Stimulated activated CD4-positive, alpha-beta T cell treated with anti-CD3 and anti-CD28 coated beads, Interleukin-15, amount 100 ng/mL, for 1 hour (primary cell): ENCODE measurements around the gene YBEY.
"Not testable (repeated sequence)": the region's sequence is repeated elsewhere in the genome, so short reads cannot be mapped to it uniquely, and the experiment has no call there.

Source experiments
- DNase-seq, 2 donors: peaks; one replicate each; pipeline ENCODE4 v3.0.0-alpha.2; 2020; ENCODE audit warnings: low read depth in 1 of 2, low spot score in 1 of 2

The YBEY gene

DNA sequence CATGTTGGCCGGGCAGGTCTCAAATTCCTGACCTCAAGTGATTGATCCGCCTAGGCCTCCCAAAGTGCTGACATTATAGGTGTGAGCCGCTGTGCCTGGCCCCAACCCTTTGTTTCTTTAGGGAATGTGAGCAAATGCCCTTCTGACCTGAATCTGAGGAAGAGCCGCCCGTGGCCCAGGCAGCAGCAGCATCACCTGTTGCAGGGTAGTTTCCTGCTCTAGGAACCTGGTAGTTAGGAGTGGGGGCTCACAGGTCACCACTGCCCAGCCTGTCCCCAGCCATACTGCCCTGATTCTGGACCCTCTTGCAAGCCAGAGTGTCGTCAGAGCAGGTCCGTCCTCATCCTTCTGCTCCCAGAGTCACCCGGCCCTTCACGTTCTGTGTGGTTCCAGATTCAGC lies 13.0 kb downstream of the YBEY start:
- DNase-seq = no peak

DNA sequence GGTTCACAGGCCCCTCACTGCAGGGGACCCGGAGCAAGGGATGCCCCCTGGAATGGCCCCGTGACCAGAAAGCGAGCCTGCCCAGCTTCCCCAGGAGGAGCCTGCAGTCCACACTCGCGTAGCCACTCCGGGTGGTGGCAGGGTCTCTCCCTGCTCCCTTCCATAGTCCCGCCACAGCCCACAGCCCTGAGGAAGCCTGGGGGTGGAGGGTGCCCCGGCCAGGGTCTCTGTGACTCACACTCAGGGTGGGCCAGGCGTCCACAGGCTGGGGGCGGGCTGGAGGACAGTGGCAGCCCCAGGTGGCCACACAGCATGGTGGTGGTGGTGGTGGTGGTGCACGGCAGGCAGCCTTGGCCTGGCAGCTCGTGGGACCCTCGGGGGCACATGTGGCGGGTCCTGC lies 15.6 kb downstream of the YBEY start:
- no peak for DNase-seq

DNA sequence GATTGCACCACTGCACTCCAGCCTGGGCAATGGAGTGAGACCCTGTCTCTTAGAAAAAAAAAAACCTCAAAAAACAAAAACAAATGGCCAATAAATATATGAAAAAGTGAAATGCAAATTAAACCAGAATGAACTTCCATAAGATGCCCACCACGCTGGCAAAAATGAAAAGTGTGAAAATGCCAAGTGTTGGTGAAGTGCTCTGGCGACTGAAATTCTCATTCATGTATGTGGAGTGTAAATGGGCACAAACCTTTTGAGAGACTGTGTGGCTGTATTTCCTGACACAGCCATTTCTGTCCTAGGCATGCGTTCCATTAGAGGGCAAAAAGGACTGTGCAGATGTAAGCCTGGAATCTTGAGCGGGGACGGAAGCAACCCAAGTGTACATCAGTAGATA lies 18.3 kb downstream of the YBEY start:
- no peak for DNase-seq

GRCh38 chr21:46304955-46305354 lies 18.8 kb downstream of the YBEY start:
- DNase-seq = no peak

GRCh38 chr21:46307625-46308024 lies 21.5 kb downstream of the YBEY start:
- DNase-seq = no peak

GRCh38 chr21:46308431-46308830 lies 22.3 kb downstream of the YBEY start:
- DNase-seq = no peak

DNA sequence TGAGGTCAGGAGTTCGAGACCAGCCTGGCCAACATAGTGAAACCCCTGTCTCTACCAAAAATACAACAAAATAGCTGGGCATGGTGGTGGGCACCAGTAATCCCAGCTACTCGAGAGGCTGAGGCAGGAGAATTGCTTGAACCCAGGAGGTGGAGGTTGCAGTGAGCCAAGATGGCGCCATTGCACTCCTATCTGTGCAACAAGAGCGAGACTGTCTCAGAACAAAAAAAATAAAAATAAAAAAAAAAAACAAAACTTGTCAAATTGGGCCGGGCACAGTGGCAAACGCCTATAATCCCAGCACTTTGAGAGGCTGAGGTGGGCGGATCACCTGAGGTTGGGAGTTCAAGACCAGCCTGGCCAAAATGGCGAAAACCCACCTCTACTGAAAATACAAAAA lies 24.1 kb downstream of the YBEY start:
- not testable (repeated sequence) for DNase-seq

GRCh38 chr21:46311568-46311967 lies 25.4 kb downstream of the YBEY start:
- no peak for DNase-seq

DNA sequence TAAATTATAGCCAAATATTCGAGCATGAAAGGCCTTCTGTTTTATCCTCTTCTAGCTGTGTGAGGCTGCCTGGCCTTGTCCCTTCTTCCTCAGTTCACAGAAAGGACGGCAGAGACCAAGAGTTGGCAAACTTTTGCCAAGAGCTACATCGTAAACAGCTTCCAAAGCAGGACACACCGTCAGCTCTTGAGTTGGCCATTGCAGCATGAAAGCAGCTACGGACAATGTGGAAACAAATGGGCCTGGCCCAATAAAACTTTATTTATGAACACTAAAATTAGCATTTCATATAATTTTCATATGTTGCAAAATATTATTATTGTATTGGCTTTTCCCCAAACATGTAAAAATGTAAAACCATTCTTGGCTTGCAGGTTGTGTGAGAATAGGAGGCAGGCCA lies 26.8 kb downstream of the YBEY start:
- DNase-seq = no peak

- no peak for DNase-seq
Measured at GRCh38 chr21:46314441-46315020, 28.4 kb downstream of the YBEY start.

DNA sequence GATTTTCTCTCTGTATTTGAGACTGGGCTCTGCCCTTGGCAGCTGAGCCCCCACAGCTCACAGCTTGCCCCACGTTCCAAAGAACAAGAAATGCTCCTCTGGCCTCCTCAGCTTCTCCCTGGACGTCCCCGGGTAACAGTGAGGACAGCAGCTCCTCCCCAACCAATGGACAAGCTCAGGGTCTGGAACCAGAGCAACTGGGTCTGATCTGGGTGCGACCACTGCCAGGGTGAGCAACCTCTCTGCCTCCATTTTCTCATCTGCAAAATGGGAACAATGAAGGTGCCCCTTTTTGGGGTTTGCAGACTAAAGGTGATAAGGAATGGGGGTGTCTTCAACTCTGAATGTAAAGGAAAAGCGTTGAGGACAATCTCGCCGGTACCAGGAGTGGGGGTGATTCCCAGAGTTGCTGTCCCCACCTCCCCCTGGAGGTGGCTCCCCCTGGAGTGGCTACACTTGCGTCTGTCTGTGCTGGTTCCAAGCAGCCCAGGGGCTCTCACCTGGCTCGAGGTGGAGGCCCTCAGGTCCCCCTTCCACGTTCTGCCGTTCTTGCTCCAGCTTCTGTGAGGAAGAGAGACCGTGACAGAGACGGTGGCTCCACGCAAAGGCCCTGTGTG lies 30.7 kb downstream of the YBEY start:
- no peak for DNase-seq

DNA sequence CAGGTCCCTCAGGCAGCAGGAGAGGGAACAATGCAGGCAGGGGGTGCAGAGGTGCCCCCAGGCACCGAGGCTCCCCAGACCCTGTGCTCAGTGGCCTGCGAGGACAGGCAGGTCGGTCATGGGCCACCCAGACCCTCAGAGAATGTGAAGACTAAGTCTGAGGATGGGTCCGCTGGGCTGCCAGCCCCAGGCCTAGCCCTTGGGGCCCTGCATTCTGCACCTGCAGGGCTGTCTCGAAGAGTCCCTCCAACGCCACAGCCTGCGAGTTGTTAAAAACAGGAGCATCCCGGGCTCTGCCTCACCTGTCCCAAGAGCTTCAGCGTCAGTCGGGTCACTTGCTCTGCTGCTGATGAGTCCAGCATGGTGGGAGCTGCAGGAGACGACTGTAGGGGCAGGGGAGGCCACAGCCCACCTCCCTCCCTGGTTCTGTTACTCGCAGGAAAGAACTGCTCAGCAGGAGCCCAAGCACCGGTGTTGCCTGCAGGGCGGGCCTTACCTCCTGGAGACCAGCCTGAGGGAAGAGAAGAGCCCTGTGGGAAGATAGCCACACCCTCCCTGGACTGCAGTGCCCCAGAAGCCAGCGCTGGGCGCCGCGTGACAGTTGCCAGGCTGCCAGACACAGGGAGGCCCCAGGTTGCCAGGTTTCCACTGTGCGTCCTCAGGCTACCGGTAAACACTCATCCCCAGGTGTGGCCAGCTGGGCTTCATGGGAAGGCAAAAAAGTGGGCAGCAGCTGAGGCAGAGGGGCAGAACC lies 31.7 kb downstream of the YBEY start:
- DNase-seq = no peak

GRCh38 chr21:46318464-46318845 lies 32.3 kb downstream of the YBEY start:
- DNase-seq = no peak

GRCh38 chr21:46319186-46319585 lies 33.0 kb downstream of the YBEY start:
- no peak for DNase-seq

GRCh38 chr21:46320331-46320801 lies 34.2 kb downstream of the YBEY start:
- no peak for DNase-seq

DNA sequence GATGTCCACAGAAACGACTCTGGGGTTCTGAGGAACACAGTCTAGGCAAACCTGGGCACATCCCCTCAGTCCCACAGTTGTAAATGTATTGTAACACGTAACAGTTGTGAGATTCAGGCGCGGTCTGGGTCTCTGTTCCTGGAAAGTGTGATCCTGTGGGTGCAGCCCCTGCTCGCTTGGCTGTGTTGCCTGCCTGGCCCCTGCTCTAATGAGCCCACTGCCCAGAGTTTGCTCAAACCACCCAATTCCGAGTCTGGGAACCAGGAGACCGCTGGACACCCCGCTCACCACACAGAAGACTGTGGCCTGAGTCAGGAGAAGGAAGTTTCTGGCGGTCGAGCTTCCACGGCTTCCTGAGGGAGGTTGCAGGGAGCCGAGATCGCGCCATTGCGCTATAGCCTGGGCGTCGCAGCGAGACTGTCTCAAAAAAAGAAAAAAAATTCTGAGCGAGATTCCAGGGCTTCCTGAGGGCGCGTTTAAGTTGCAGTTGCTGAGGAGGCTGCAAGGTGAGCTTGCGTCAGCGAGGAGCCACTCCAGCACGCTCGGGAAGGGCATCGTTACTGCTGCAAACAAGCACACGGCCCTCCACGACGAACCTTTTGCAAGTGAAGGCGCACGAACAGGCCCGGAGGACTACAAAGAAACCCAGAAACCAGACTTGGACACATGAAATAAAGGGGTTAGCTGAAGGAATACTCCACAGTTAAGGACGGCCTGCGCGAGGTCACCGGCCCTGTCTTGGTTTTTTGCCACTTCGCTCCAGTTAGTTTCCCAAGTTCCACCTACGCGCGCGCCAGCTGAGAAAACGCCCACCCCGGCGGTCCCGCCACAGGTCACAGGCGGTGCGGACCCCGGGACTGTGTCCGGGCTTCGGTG lies 36.4 kb downstream of the YBEY start:
- no peak for DNase-seq

DNA sequence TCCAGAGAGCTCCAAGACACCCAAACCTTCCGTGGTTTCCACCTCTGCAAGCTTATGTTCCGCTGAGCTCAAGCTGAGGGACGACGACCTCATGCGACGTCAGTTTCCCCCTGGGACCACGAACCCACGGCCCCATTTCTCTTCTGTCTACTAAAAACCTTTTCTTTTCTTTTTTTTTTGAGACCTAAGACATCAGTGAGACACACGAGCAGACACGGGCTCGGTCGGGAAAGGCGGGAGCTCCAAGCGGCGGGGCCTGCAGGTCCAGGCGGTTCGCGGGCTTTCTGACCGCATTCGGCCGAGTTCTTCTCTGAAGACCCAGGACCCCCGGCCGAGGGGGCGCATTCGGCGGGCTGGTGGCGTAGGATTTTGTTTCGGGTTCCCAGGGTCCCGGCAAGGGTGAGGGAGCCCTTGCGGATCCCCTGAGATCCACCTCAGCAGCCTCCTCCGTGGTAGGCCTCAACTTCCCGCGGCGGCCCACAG lies 37.1 kb downstream of the YBEY start:
- no peak for DNase-seq

GRCh38 chr21:46323710-46324389 lies 37.7 kb downstream of the YBEY start, which contains the start of the genes C21orf58 and PCNT:
TSS of gene C21orf58 (minus strand) at chr21:46323870. CDS start at chr21:46322738, 1,132 bp downstream.
TSS of gene PCNT (plus strand) at chr21:46324156. CDS start at chr21:46324229, 73 bp downstream.
- DNase-seq = peak; percentile 97

- DNase-seq = peak; percentile 85 to 88
Measured at GRCh38 chr21:46324390-46325072, 38.4 kb downstream of the YBEY start.
